ENCODE results near the gene CTDP1. TPM values are rescaled to one million over a fixed set of nuclear protein-coding genes. Genes with fewer than 3 reads are reported as not detected.

Gene CTDP1
- polyA plus RNA-seq, 1 donor (not counting 4 experiments of a cell fraction or from before 2014, with no cell fraction given) = 9.2 TPM

DNA sequence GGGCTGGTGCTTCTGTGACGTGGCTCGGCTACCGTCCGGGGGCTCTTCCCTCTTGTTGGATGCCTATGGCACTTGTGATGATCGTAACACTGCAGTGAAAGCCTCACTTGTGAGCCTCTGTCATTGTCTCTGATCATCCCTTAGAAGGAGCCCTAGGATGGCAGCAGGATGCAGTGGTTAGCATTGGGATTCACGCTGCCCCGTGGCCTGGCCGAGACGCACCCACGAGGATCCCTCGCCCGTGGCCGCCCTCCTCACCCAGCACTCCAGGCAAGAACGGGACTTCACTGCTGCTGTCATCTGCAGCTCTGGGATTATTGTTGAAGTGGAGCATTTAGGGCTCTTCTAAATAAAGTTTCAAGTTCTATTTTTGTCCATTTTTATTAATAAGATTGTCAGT lies 46.8 kb upstream of the CTDP1 start:
- Histone ChIP-seq H3K4me3 (ENCODE audit: control insufficient read depth in 2 of 3, extremely low read depth in 1 of 3, insufficient read depth in 2 of 3, low read depth in 1 of 3, low read length in 3 of 3) (no peak overlapping the region), H3K4me2 (ENCODE audit: control insufficient read depth, extremely low read depth, insufficient read depth, low read depth, low read length) (no peak overlapping the region), H3K9me3 (ENCODE audit: control insufficient read depth, low read depth, low read length) (peaks cover 3% of the 10 kb centered on the region), H2AFZ (ENCODE audit: control insufficient read depth, low read length) (no peak overlapping the region), H3K9ac (ENCODE audit: control insufficient read depth, extremely low read depth, insufficient read depth, low read length) (no peak overlapping the region), H3K36me3 (ENCODE audit: control insufficient read depth in 2 of 2, extremely low read depth in 1 of 2, insufficient read depth in 2 of 2, low read length in 2 of 2) (no peaks in the 10 kb centered on the region), H3K4me1 (ENCODE audit: control insufficient read depth, extremely low read depth, insufficient read depth, low read length) (no peaks in the 10 kb centered on the region), H3K27me3 (ENCODE audit: control insufficient read depth, extremely low read depth, insufficient read depth, low read length) (peaks cover 9% of the 10 kb centered on the region), H3K79me2 (ENCODE audit: control insufficient read depth, insufficient read depth, low read length) (no peaks in the 10 kb centered on the region), H4K20me1 (ENCODE audit: control insufficient read depth, extremely low read depth, insufficient read depth, low read length) (no peaks in the 10 kb centered on the region), H3K27ac (ENCODE audit: control insufficient read depth, insufficient read depth, low read length) (no peak overlapping the region), H3K9me1 (ENCODE audit: control insufficient read depth, extremely low read depth, insufficient read depth, low read length) (no peaks in the 10 kb centered on the region)
- FAIRE-seq (no peak), DNase-seq (ENCODE audit: low read depth, low spot score) (no peak)
- TF ChIP-seq, protein P1, sequence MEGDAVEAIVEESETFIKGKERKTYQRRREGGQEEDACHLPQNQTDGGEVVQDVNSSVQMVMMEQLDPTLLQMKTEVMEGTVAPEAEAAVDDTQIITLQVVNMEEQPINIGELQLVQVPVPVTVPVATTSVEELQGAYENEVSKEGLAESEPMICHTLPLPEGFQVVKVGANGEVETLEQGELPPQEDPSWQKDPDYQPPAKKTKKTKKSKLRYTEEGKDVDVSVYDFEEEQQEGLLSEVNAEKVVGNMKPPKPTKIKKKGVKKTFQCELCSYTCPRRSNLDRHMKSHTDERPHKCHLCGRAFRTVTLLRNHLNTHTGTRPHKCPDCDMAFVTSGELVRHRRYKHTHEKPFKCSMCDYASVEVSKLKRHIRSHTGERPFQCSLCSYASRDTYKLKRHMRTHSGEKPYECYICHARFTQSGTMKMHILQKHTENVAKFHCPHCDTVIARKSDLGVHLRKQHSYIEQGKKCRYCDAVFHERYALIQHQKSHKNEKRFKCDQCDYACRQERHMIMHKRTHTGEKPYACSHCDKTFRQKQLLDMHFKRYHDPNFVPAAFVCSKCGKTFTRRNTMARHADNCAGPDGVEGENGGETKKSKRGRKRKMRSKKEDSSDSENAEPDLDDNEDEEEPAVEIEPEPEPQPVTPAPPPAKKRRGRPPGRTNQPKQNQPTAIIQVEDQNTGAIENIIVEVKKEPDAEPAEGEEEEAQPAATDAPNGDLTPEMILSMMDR (optimal IDR thresholded peaks at IDR 0.05 in 1 of 3, IDR thresholded peaks at IDR 0.05 in 1 of 3, conservative IDR thresholded peaks at IDR 0.05 in 1 of 3; ENCODE audit: extremely low read depth in 1 of 3, insufficient read depth in 2 of 3, low read length in 3 of 3) = no peak
- TF ChIP-seq EZH2 (IDR thresholded peaks at IDR 0.05; ENCODE audit: low read length) = no peak
- dilution Hi-C loops (cut with MboI; ENCODE audit: extremely low pct_ligation_motif_present, low sequenced_read_pairs) = no loop called here

DNA sequence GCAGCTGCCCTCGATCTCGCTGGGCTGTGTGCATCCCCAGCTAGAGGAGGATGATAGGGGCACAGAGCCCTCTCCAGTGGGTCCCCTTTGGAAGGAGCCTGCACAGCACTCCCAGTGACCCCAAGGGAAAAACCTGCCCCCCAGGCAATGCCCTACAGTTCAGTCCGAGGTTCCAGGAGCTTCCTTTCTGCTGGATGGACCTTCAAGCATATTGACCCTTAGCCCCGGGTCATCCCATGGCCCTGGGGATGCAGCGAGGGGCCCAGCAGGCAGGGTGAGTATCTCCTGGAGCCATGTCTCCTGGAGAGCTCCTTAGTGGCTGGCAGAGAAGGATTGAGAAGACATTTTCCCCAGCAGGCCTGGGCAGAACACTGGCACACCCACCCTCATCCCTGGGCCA lies 45.4 kb upstream of the CTDP1 start:
- Histone ChIP-seq H3K4me1 (ENCODE audit: control insufficient read depth, extremely low read depth, insufficient read depth, low read length) (no peaks in the 10 kb centered on the region), H3K4me2 (ENCODE audit: control insufficient read depth, extremely low read depth, insufficient read depth, low read depth, low read length) (no peak overlapping the region), H3K9ac (ENCODE audit: control insufficient read depth, extremely low read depth, insufficient read depth, low read length) (no peak overlapping the region), H3K27ac (ENCODE audit: control insufficient read depth, insufficient read depth, low read length) (no peak overlapping the region), H3K9me1 (ENCODE audit: control insufficient read depth, extremely low read depth, insufficient read depth, low read length) (no peaks in the 10 kb centered on the region), H3K27me3 (ENCODE audit: control insufficient read depth, extremely low read depth, insufficient read depth, low read length) (peaks cover 23% of the 10 kb centered on the region), H2AFZ (ENCODE audit: control insufficient read depth, low read length) (no peak overlapping the region), H4K20me1 (ENCODE audit: control insufficient read depth, extremely low read depth, insufficient read depth, low read length) (no peaks in the 10 kb centered on the region), H3K79me2 (ENCODE audit: control insufficient read depth, insufficient read depth, low read length) (no peaks in the 10 kb centered on the region), H3K4me3 (ENCODE audit: control insufficient read depth in 2 of 3, extremely low read depth in 1 of 3, insufficient read depth in 2 of 3, low read depth in 1 of 3, low read length in 3 of 3) (no peak overlapping the region), H3K9me3 (ENCODE audit: control insufficient read depth, low read depth, low read length) (peaks cover 3% of the 10 kb centered on the region), H3K36me3 (ENCODE audit: control insufficient read depth in 2 of 2, extremely low read depth in 1 of 2, insufficient read depth in 2 of 2, low read length in 2 of 2) (no peaks in the 10 kb centered on the region)
- no peak for FAIRE-seq
- TF ChIP-seq, protein P1 (optimal IDR thresholded peaks at IDR 0.05 in 1 of 3, IDR thresholded peaks at IDR 0.05 in 1 of 3, conservative IDR thresholded peaks at IDR 0.05 in 1 of 3; ENCODE audit: extremely low read depth in 1 of 3, insufficient read depth in 2 of 3, low read length in 3 of 3) = no peak
- TF ChIP-seq EZH2 (IDR thresholded peaks at IDR 0.05; ENCODE audit: low read length) = no peak
- dilution Hi-C loops (cut with MboI; ENCODE audit: extremely low pct_ligation_motif_present, low sequenced_read_pairs) = no loop called here
- DNase-seq (ENCODE audit: low read depth, low spot score) = no peak

Data from keratinocyte (primary cell).